Endodermal cell (in vitro differentiated cells): ENCODE results near the gene PIEZO2. TPM values are rescaled to one million over a fixed set of nuclear protein-coding genes. Genes with fewer than 3 reads are reported as not detected.

Experiments used
- DNase-seq: peaks from one replicate; pipeline ENCODE4 v3.0.0-alpha.2; 2017
- H3K27ac ChIP-seq: 2 replicates; pipeline ENCODE4 v1.5.1; 2013; ENCODE audit warnings: mild to moderate bottlenecking, low read depth, low read length, moderate library complexity
- H3K27me3 ChIP-seq: 2 replicates; pipeline ENCODE4 v1.6.1; 2013; ENCODE audit warnings: mild to moderate bottlenecking, low read length, moderate library complexity; ENCODE audit not compliant: insufficient read depth, control insufficient read depth, poor library complexity, severe bottlenecking
- H3K36me3 ChIP-seq: 2 replicates; pipeline ENCODE4 v1.7.0; 2013; ENCODE audit warnings: mild to moderate bottlenecking, low read length, moderate library complexity; ENCODE audit not compliant: control insufficient read depth, insufficient read depth
- H3K4me1 ChIP-seq: one replicate; pipeline ENCODE4 v1.7.0; 2013; ENCODE audit warnings: low read length; ENCODE audit not compliant: control insufficient read depth, insufficient read depth
- H3K4me3 ChIP-seq: 2 replicates; pipeline ENCODE4 v1.5.1; 2013; ENCODE audit warnings: mild to moderate bottlenecking, low read length, moderate library complexity
- H3K9ac ChIP-seq: 2 replicates; pipeline ENCODE4 v1.6.1; 2013; ENCODE audit warnings: mild to moderate bottlenecking, low read length, moderate library complexity; ENCODE audit not compliant: poor library complexity, severe bottlenecking; ENCODE audit errors: extremely low read depth
- H3K9me3 ChIP-seq: 2 replicates; pipeline ENCODE4 v1.6.1; 2013; ENCODE audit warnings: mild to moderate bottlenecking, low read length, moderate library complexity; ENCODE audit not compliant: control insufficient read depth
- H3K27ac Mint-ChIP-seq: 2 replicates; pipeline ENCODE4 v1.8.0; 2020; ENCODE audit warnings: mixed read lengths
- H3K27me3 Mint-ChIP-seq: 2 replicates; pipeline ENCODE4 v1.8.0; 2021; ENCODE audit warnings: mild to moderate bottlenecking, mixed read lengths; ENCODE audit not compliant: insufficient read depth
- H3K36me3 Mint-ChIP-seq: 2 replicates; pipeline ENCODE4 v1.8.0; 2020; ENCODE audit warnings: low read depth, mixed read lengths
- H3K4me1 Mint-ChIP-seq: 2 replicates; pipeline ENCODE4 v1.8.0; 2020; ENCODE audit warnings: mixed read lengths
- H3K4me3 Mint-ChIP-seq: 2 replicates; pipeline ENCODE4 v1.8.0; 2020; ENCODE audit warnings: mild to moderate bottlenecking, moderate library complexity, mixed read lengths
- H3K9me3 Mint-ChIP-seq: 2 replicates; pipeline ENCODE4 v1.8.0; 2020; ENCODE audit warnings: mild to moderate bottlenecking, mixed read lengths
- WGBS, 2 experiments: methylation state at CpG; one replicate each; pipeline versions ENCODE4 v1.1.5 to v1.1.7; 2013; ENCODE audit warnings: missing lambda C conversion rate in 2 of 2, mixed read lengths in 1 of 2; ENCODE audit not compliant: insufficient coverage in 1 of 2, insufficient read length in 1 of 2; 5-methylcytosine and 5-hydroxymethylcytosine counted together
- total RNA-seq, 2 donors: library from RNA; stranded (reverse); fragmentation: NEBNext Ultra II Directional in 1 of 2; extraction: Animal tissue kit (Norgen Biotek cat#: 25700) in 1 of 2; gene quantifications; 2 replicates in 1 of 2; 3 replicates in 1 of 2; pipeline ENCODE4 v1.2.1, GENCODE V29; 2021
- TF ChIP-seq, protein P1 (sequence below): fragments of 200-600 bp; sonication (generic); conservative IDR thresholded peaks from 2 replicates; pipeline ENCODE4 v1.5.0; 2021; ENCODE audit warnings: antibody characterized with exemption, mild to moderate bottlenecking

Gene PIEZO2
- total RNA-seq, 2 donors from 2014 or later, result 7.3 to 12.1 TPM

DNA sequence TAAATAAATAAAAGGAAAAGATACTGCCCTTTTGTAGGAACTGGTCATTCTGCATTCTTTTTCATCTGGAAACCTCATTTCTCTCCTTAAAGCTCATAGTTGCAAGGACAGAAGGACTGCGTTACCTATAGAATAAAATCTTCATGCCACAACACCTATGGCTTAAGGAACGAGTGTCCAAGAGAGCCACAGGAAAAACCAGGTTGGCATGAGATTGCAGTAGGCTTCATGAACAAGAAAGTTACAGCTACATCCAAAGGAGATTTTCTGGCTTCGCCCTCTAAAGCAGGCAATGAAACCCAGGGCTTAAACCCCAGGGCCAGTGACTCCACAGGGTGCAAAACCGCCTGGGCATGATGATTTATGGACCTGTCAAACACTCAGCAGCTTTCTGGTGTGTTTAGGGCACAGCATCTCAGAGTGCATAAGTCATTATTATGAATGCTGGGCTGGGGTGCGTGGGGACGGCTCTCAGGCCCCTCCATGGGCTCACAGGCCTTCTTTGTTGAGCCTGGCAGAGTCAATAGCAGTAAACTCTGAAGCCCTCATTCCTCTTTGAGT, 30.7 kb upstream of the PIEZO2 start:
- 88% methylated on average over 6 of the region's 6 CpGs for WGBS, 2 experiments
- Histone ChIP-seq H3K4me3 (no peak overlapping the region), H3K27ac (peak overlapping the region; percentile 40), H3K4me1 (no peaks in the 10 kb centered on the region), H3K36me3 (no peaks in the 10 kb centered on the region), H3K9me3 (no peaks in the 10 kb centered on the region), H3K9ac (no peak overlapping the region), H3K27me3 (no peaks in the 10 kb centered on the region)
- no peak overlapping the region for H3K27ac Mint-ChIP-seq
- H3K4me1 Mint-ChIP-seq, result no peaks in the 10 kb centered on the region
- peaks cover 2% of the 10 kb centered on the region for H3K27me3 Mint-ChIP-seq
- TF ChIP-seq, protein P1, sequence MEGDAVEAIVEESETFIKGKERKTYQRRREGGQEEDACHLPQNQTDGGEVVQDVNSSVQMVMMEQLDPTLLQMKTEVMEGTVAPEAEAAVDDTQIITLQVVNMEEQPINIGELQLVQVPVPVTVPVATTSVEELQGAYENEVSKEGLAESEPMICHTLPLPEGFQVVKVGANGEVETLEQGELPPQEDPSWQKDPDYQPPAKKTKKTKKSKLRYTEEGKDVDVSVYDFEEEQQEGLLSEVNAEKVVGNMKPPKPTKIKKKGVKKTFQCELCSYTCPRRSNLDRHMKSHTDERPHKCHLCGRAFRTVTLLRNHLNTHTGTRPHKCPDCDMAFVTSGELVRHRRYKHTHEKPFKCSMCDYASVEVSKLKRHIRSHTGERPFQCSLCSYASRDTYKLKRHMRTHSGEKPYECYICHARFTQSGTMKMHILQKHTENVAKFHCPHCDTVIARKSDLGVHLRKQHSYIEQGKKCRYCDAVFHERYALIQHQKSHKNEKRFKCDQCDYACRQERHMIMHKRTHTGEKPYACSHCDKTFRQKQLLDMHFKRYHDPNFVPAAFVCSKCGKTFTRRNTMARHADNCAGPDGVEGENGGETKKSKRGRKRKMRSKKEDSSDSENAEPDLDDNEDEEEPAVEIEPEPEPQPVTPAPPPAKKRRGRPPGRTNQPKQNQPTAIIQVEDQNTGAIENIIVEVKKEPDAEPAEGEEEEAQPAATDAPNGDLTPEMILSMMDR, result no peak
- H3K36me3 Mint-ChIP-seq, result no peaks in the 10 kb centered on the region
- H3K9me3 Mint-ChIP-seq, result no peaks in the 10 kb centered on the region
- no peak overlapping the region for H3K4me3 Mint-ChIP-seq
- no peak for DNase-seq

DNA sequence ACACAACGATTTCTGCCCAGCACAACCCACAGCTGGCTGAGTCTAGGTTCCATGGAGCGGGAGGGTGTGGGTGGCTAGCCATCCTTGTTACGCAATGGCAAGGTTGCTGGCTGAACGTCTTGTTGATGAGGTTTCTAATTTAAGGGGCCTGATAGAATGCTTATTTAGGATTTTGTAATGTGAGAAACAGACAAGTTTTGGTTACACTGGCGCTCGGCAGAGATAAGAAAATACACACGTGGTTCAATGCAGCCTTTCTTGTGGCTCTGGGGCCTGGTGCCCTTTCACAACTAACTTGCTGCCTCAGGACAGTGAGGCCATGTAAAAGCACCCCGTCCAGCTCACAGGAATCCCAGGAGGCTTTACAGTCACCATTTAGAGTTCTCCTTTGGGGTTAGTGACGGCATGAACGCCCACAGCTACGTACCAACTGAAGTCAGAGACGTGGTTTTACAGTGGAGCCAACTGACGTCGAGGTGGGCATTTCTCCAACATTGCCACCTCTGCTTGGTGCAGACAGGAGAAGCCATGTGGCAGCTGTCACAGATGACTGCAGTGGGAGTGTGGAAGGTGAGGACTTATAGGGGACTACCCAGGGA, 29.7 kb upstream of the PIEZO2 start:
- WGBS, 2 experiments, result 93 to 95% methylated on average over 9 to 14 of the region's 14 CpGs
- H3K27me3 Mint-ChIP-seq, result peaks cover 2% of the 10 kb centered on the region
- no peaks in the 10 kb centered on the region for H3K9me3 Mint-ChIP-seq
- Histone ChIP-seq H3K27me3 (no peaks in the 10 kb centered on the region), H3K27ac (no peak overlapping the region), H3K4me3 (no peak overlapping the region), H3K9me3 (no peaks in the 10 kb centered on the region), H3K4me1 (no peaks in the 10 kb centered on the region), H3K9ac (no peak overlapping the region), H3K36me3 (no peaks in the 10 kb centered on the region)
- no peaks in the 10 kb centered on the region for H3K36me3 Mint-ChIP-seq
- H3K4me3 Mint-ChIP-seq, result no peak overlapping the region
- H3K27ac Mint-ChIP-seq, result no peak overlapping the region
- DNase-seq, result no peak
- TF ChIP-seq, protein P1, result no peak
- no peaks in the 10 kb centered on the region for H3K4me1 Mint-ChIP-seq

DNA sequence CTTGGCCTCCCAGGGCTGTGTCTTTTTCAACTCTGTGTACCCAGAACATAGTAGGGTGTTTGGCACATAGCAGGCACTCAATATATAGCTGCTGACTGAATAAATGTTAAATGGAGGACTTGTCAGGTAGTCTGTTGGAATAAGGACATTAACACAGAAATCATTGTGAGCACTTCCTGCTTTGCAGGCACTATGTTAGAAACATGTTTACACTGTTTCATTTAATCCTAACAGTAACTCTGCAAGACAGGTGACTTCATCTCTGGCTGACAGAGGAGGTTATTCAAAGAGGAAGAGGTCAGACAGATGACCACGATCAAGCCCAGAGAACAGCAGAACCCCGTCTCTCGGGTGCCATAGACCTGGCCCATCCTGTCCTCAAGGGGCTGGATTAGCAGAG, 28.0 kb upstream of the PIEZO2 start:
- Mint-ChIP-seq H3K36me3 (no peaks in the 10 kb centered on the region), H3K9me3 (peaks cover 1% of the 10 kb centered on the region), H3K27ac (no peak overlapping the region), H3K27me3 (peaks cover 2% of the 10 kb centered on the region), H3K4me1 (no peaks in the 10 kb centered on the region), H3K4me3 (no peak overlapping the region)
- Histone ChIP-seq H3K36me3 (no peaks in the 10 kb centered on the region), H3K27me3 (no peaks in the 10 kb centered on the region), H3K9ac (no peak overlapping the region), H3K9me3 (no peaks in the 10 kb centered on the region), H3K4me3 (no peak overlapping the region), H3K27ac (no peak overlapping the region), H3K4me1 (no peaks in the 10 kb centered on the region)
- no peak for DNase-seq
- TF ChIP-seq, protein P1, result no peak
- WGBS, 2 experiments, result 95 to 97% methylated on average over 3 of the region's 3 CpGs
